ENCODE measurements around the gene FBN1.

DNA sequence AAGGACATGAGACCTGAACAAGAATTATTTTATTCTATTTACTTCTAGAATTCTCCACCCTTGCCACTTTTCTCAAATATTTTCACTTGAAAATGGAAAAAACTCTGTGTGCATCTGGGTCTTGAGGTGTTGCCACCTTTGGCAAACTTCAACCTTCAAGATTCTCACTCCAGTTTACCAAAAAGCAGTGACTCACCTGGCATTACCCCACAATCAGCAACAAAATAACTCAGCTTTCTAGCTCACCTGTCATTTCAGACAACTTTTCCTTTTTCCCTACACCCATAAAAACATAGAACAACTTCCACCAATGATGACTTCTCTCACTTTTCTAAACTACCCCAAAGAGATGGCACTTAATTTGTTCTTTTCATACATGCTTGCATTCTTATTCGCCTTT is 198.5 kb downstream of the FBN1 start:
- TF ChIP-seq, protein P1, sequence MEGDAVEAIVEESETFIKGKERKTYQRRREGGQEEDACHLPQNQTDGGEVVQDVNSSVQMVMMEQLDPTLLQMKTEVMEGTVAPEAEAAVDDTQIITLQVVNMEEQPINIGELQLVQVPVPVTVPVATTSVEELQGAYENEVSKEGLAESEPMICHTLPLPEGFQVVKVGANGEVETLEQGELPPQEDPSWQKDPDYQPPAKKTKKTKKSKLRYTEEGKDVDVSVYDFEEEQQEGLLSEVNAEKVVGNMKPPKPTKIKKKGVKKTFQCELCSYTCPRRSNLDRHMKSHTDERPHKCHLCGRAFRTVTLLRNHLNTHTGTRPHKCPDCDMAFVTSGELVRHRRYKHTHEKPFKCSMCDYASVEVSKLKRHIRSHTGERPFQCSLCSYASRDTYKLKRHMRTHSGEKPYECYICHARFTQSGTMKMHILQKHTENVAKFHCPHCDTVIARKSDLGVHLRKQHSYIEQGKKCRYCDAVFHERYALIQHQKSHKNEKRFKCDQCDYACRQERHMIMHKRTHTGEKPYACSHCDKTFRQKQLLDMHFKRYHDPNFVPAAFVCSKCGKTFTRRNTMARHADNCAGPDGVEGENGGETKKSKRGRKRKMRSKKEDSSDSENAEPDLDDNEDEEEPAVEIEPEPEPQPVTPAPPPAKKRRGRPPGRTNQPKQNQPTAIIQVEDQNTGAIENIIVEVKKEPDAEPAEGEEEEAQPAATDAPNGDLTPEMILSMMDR (IDR thresholded peaks at IDR 0.05; ENCODE audit: low read depth, low read length) = no peak
- no peak for TF ChIP-seq EZH2phosphoT487 (IDR thresholded peaks at IDR 0.05; ENCODE audit: low read depth)
